HG02763 (cell line): ENCODE results near the gene PGLYRP3.
"Not testable (repeated sequence)": the region's sequence is repeated elsewhere in the genome, so short reads cannot be mapped to it uniquely, and the experiment has no call there.

Source experiments
- ATAC-seq: cut with Tn5 transposase; IDR thresholded peaks from one replicate; pipeline ENCODE4 v1.9.1; 2021; ENCODE audit warnings: mild to moderate bottlenecking, moderate library complexity; ENCODE audit not compliant: unreplicated experiment

Gene PGLYRP3

GRCh38 chr1:153318145-153318544, 5.4 kb upstream of the PGLYRP3 start:
- ATAC-seq = not testable (repeated sequence)

GRCh38 chr1:153316013-153316412, 3.3 kb upstream of the PGLYRP3 start:
- ATAC-seq = not testable (repeated sequence)

- not testable (repeated sequence) for ATAC-seq
Measured at GRCh38 chr1:153314388-153314787, 1.6 kb upstream of the PGLYRP3 start.

GRCh38 chr1:153313288-153313687, 536 bp upstream of the PGLYRP3 start:
- ATAC-seq = no peak

- ATAC-seq = no peak
Measured at GRCh38 chr1:153310526-153310925, 2.2 kb downstream of the PGLYRP3 start.

GRCh38 chr1:153309441-153309840, 3.3 kb downstream of the PGLYRP3 start:
- ATAC-seq = no peak

GRCh38 chr1:153308540-153308939, 4.2 kb downstream of the PGLYRP3 start:
- ATAC-seq = no peak

GRCh38 chr1:153307221-153307600, 5.5 kb downstream of the PGLYRP3 start:
- ATAC-seq = no peak

- no peak for ATAC-seq
Measured at GRCh38 chr1:153306303-153307220, 6.2 kb downstream of the PGLYRP3 start.

- no peak for ATAC-seq
Measured at GRCh38 chr1:153305682-153306081, 7.1 kb downstream of the PGLYRP3 start.

- no peak for ATAC-seq
Measured at GRCh38 chr1:153302308-153302707, 10.4 kb downstream of the PGLYRP3 start.

- ATAC-seq = no peak
Measured at GRCh38 chr1:153293851-153294250, 18.9 kb downstream of the PGLYRP3 start.

GRCh38 chr1:153293480-153293775, 19.3 kb downstream of the PGLYRP3 start:
- no peak for ATAC-seq

- no peak for ATAC-seq
Measured at GRCh38 chr1:153292740-153293479, 19.8 kb downstream of the PGLYRP3 start.

GRCh38 chr1:153292185-153292584, 20.6 kb downstream of the PGLYRP3 start:
- no peak for ATAC-seq

GRCh38 chr1:153291514-153291913, 21.2 kb downstream of the PGLYRP3 start:
- ATAC-seq = no peak

GRCh38 chr1:153288634-153289275, 24.0 kb downstream of the PGLYRP3 start:
- no peak for ATAC-seq

- ATAC-seq = no peak
Measured at GRCh38 chr1:153277852-153278251, 34.9 kb downstream of the PGLYRP3 start.

GRCh38 chr1:153272186-153272585, 40.6 kb downstream of the PGLYRP3 start:
- ATAC-seq = no peak

- no peak for ATAC-seq
Measured at GRCh38 chr1:153271711-153272110, 41.0 kb downstream of the PGLYRP3 start.

- ATAC-seq = no peak
Measured at GRCh38 chr1:153265457-153265856, 47.3 kb downstream of the PGLYRP3 start.
